Astrocyte of the cerebellum (primary cell): ENCODE results near the gene GRIP1.

Experiments used
- DNase-seq: peaks from one replicate; pipeline ENCODE4 v3.0.0-alpha.2; 2011; ENCODE audit warnings: low read depth
- H3K4me3 ChIP-seq: 2 replicates; pipeline ENCODE4 v1.5.1; 2011; ENCODE audit warnings: mild to moderate bottlenecking, low read depth, low read length, moderate library complexity
- in situ Hi-C: cut with HindIII; loops from 2 replicates; pipeline ENCODE4 v1.10.0; 2017; ENCODE audit warnings: low sequenced_read_pairs
- TF ChIP-seq, protein P1 (sequence below): IDR thresholded peaks from 2 replicates; pipeline ENCODE4 v1.5.1; 2012; ENCODE audit warnings: low read length, low read depth, moderate library complexity, mild to moderate bottlenecking; ENCODE audit errors: missing control alignments

Gene GRIP1

DNA sequence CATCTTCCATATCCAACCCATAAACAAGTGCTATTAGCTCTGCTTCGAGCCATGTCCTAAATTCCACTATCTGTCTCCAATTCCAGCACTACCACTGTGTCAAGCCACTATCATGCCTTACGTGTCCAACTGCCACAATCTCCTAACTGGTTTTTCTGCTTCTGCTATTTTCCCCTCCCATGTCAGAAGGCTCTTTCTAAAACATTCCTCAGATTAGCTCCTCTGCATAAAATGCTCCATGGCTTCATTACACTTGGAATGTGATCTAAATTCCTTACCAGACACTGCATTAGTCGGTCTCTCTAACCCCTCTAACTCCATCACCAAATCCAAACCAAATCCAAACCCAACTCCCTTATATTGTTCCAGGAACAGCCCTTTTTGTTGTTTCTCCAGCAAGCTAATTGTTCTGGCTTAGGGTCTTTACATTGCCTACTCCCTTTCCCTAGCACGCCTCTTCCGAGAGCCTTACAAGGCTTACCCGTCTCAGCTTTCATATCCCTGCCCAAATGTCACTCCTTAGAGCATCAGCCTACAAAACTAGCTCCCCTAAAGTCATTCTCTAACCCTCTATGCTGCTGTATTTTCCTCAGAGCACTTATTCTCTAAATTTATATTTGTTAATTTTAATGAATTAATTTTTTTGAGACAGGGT, 236.8 kb downstream of the GRIP1 start:
- no peak overlapping the region for H3K4me3 ChIP-seq
- TF ChIP-seq, protein P1, sequence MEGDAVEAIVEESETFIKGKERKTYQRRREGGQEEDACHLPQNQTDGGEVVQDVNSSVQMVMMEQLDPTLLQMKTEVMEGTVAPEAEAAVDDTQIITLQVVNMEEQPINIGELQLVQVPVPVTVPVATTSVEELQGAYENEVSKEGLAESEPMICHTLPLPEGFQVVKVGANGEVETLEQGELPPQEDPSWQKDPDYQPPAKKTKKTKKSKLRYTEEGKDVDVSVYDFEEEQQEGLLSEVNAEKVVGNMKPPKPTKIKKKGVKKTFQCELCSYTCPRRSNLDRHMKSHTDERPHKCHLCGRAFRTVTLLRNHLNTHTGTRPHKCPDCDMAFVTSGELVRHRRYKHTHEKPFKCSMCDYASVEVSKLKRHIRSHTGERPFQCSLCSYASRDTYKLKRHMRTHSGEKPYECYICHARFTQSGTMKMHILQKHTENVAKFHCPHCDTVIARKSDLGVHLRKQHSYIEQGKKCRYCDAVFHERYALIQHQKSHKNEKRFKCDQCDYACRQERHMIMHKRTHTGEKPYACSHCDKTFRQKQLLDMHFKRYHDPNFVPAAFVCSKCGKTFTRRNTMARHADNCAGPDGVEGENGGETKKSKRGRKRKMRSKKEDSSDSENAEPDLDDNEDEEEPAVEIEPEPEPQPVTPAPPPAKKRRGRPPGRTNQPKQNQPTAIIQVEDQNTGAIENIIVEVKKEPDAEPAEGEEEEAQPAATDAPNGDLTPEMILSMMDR, result no peak
- in situ Hi-C loops, result no loop called here
- no peak for DNase-seq

DNA sequence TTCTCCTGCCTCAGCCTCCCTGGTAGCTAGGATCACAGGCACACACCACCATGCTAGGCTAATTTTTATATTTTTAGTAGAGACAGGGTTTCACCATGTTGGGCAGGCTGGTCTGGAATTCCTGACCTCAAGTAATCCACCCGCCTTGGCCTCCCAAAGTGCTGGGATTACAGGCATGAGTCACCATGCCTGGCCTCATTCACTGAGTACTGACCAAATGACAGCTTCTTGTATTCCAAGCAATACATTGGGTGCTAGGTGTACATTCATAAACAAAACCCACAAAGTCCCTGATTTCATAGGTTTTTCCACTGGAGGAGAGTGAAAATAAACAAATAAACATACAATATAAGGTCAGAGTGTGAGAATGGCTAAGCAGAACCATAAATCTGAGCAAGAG, 240.3 kb downstream of the GRIP1 start:
- no peak overlapping the region for H3K4me3 ChIP-seq
- TF ChIP-seq, protein P1, result no peak
- in situ Hi-C loops, result no loop called here
- DNase-seq, result peak; percentile 1

DNA sequence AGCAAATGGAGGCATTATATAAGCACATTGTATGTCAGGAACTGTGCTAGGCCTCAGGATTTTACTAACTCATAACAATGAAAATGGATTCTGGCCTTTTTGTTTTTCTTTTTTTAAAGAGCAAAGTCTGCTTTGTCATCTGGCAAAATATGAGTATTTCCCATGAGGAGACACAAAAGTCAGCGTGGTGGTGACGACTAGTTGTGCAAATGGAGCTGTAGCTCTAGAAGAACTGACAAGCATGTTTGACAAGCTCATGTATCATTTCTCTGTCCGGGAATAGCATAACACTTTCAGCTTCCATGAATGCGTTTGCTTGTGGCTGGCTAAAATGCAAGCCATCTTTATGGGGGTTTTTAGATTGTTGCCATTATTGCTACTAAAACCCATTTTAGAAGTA, 248.8 kb downstream of the GRIP1 start:
- TF ChIP-seq, protein P1, result no peak
- DNase-seq, result no peak
- no peak overlapping the region for H3K4me3 ChIP-seq
- in situ Hi-C loops, result no loop called here

DNA sequence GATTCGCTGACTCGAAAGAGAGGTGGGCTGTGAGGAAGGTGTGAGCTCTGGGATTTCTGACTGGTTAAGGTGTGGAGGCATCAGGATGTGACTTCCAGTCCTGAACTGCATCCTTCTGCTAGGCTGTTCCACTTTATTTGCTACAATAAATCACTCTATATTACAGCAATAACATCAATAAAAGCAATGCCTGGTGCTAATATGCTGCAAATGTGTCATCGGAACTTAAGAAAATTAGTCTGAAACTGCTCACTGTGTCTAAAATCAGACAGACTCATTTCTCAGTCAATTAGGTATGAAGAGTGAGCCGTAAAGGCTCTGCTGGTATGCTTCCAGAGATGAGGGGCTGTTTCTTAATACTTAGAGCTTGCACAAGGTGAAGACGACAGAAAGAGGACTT, 250.0 kb downstream of the GRIP1 start:
- no peak overlapping the region for H3K4me3 ChIP-seq
- in situ Hi-C loops, result no loop called here
- DNase-seq, result no peak
- TF ChIP-seq, protein P1, result no peak

DNA sequence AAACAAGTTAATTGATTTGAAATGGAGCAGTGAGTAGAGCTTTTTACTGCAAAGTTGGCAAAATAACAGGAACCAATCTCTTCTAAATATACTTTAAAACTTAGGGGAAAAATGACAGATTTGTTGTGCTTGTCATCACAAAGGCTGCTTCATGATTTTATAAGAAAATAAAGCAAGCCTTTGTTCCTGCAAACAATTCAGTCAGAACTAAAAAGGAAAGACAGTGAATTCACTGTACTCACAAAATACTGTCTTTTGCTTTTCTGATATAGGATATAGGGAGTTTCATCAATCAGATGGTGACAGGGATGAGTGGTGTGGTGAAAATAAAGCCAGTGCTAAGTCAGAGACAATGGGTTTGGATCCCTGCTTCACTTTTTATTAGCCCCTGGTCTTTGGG, 250.6 kb downstream of the GRIP1 start:
- no peak for DNase-seq
- TF ChIP-seq, protein P1, result no peak
- in situ Hi-C loops, result no loop called here
- no peak overlapping the region for H3K4me3 ChIP-seq

DNA sequence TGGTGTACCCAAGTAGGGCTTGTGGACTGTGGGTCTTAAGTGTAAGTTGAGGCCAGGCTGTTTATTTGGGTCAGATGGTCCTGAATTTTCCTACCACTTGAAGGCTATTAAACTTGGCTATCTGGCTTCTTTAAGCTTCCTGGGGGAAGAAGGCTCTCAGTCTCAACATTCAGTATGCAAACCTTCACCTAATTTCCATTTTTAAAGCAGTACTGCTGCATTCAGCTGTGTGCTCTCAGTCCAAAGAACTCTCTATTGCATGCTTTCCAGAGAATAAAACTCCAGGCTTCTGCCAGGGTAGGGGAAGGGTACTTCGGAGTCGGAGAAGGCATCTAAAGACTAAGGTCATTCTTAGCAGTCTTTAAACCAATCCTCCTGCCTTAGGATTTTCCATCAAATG, 252.2 kb downstream of the GRIP1 start:
- DNase-seq, result no peak
- TF ChIP-seq, protein P1, result no peak
- H3K4me3 ChIP-seq, result no peak overlapping the region
- in situ Hi-C loops, result no loop called here
